ENCODE measurements around the gene GALR2.
"Not testable (repeated sequence)": the region's sequence is repeated elsewhere in the genome, so short reads cannot be mapped to it uniquely, and the experiment has no call there.

GALR2 gene

DNA sequence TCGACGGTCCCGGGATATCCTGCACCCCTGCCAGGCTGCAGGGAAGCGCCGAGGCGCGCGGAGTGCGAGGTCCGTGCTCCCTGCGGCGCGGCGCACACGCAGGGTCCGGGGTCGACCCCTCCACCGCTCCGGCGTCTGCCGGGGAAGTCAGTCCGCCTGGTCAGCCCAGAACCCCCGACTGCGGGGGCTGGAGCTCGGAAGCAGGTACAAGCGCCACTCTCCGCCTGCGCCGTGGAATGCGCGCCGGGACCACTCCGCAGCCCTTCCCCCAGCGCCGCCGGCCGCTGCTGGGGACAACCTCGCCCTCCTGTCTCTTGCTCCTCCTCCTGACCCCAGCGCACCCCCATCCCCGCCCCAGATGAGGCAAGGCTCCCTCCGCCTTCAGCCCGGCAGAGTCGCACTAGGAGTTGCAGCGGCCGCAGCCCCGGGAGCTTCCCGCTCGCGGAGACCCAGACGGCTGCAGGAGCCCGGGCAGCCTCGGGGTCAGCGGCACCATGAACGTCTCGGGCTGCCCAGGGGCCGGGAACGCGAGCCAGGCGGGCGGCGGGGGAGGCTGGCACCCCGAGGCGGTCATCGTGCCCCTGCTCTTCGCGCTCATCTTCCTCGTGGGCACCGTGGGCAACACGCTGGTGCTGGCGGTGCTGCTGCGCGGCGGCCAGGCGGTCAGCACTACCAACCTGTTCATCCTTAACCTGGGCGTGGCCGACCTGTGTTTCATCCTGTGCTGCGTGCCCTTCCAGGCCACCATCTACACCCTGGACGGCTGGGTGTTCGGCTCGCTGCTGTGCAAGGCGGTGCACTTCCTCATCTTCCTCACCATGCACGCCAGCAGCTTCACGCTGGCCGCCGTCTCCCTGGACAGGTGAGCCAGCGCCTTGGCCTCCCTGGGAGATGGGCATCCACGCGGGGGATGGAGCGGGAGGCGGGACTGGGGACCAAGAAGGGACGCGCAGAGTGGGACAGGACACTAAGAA lies at the start of gene GALR2:
TSS of gene GALR2 (plus strand) at position 392 of the 974 bp plus-strand sequence. CDS start at position 495, 103 bp downstream.
- DNase-seq, result no peak

- no peak for DNase-seq
Measured at GRCh38 chr17:76025294-76025693, 49.3 kb upstream of the GALR2 start.

GRCh38 chr17:76026714-76027158 lies 47.8 kb upstream of the GALR2 start:
- no peak for DNase-seq

DNA sequence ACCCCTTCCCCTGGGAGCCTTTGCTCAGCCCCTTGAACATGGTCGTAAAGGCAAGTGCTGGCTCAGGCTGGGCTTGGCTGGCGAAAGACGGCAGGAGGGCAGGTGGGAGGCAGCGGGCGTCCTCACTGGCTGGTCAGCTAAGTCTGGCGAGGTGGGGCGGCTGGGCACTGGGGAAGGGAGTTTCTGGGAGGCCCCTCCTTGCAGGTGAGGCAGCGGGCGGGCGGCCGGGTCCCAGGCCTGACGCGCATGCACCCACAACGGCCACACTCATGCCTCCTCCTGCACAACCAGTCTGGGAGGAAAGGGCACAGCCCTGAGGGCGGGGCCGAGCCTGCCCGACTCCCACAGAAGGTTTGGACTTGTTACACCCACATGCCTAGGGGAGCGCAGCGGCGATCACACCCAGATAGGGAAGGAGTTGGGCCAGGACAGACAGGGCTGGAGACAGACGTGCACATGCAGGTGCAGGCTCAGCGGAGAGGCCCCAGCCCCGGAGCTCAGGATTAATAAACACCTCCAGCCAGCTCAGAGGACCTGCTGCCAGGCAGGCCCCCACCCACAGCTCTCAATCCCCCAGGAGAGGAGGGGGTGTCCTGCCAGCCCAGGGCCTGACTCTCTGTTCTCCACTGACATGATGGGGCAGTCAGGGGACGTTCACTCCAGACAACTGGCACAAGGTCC lies 47.3 kb upstream of the GALR2 start, which contains the start of gene EVPL:
TSS of gene EVPL (minus strand) at position 148 of the 681 bp plus-strand sequence. CDS start at position 40, 108 bp downstream.
- no peak for DNase-seq

- no peak for DNase-seq
Measured at GRCh38 chr17:76032073-76032779, 42.4 kb upstream of the GALR2 start.

- no peak for DNase-seq
Measured at GRCh38 chr17:76032780-76033108, 41.8 kb upstream of the GALR2 start.

- no peak for DNase-seq
Measured at GRCh38 chr17:76033139-76033538, 41.4 kb upstream of the GALR2 start.

DNA sequence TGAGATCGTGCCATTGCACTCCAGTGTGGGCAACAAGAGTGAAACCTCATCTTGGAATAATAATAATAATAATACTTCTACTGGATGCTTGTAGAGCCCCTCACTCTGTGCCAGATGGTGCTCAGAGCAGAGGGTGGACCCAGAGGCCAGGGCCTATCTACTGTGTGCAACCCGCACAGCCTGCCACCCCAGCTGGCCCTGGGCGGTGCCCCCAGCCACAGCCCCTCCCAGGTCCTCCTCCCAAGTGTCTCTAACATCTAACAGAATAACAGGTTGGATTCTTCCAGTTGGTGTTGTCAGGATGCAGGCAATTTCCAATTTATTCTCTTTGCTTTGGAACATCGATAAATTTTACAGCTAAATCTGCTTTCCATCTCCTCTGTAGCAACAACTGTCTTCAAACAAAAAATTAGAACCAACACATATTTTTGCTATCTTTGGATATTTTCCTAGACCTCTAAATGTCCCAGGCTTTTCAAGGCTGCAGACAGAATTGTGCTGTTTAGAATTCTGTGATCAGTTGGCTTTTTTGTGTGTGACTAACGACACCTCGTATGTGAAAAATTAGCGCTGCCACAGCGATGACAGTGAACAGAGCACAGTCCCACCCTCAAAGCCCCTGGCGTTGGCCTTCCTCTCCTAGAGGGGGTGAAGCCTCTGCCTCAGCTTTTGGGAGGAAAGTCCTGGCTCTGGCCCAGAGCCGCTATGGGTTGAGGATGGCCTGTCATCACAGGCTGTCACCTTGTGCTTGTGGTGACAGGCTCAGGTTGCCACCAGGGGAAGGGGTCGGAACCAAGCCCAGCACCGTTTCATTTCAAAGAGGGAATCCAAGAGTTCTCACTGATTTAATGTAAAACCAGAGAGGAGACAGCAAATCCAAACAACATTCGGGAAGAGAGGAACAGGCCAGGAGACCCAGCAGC lies 39.9 kb upstream of the GALR2 start:
- DNase-seq, result no peak

- DNase-seq, result no peak
Measured at GRCh38 chr17:76036497-76037261, 37.9 kb upstream of the GALR2 start.

DNA sequence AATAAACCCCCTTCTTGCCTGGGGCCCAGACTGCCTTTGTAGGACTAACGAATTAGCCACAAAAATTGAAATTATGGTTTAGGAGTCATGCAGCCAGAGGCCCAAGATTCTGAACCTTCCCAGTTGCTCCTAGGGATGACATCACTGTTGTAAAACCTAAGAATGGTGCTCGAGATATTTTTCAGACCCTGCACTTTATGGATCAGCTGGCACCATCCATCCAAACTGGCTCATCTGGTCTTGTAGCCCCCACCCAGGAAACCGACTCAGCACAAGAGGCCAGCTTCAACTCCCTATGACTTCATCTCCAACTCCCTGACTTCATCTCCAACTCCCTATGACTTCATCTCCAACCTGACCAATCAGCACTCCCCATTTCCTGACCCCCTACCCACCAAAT lies 36.5 kb upstream of the GALR2 start:
- no peak for DNase-seq

DNA sequence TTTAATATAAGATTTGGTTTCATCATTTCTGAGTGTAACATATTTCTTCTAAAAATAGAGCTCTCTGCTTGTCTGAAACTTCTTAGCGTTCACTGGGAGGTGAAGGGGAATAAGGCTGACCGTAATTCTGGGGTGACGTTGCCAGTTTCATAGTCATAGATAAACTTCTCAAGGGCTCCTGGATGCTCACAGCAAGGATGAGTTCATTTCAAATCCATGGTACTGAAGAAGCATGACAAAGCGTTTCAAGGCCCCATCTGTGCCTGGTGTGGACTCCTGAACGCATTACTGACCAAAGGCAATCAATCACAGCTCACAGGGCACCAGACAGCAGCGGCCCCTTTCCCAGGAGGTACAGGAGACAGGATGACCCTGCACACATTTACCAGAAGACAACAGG lies 35.5 kb upstream of the GALR2 start:
- no peak for DNase-seq

DNA sequence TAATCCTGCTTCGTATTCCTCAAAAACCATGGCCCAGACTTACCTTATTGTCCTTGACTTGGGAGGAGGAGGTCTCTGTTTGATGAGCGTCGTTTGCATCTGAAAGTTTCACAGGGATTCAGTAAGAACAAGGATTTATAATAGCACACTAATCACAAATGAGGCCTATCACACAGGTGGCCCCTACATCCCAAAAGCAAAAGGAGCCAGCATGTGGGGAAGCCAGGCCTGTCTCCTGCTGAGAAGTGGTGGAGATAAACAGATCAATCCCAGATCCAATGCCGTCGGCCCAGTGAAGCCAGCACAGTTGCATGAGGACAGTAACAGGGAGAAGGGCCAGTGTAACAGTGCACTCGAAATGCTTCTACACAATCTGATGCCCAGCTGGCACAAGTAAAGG lies 34.2 kb upstream of the GALR2 start:
- DNase-seq, result no peak

DNA sequence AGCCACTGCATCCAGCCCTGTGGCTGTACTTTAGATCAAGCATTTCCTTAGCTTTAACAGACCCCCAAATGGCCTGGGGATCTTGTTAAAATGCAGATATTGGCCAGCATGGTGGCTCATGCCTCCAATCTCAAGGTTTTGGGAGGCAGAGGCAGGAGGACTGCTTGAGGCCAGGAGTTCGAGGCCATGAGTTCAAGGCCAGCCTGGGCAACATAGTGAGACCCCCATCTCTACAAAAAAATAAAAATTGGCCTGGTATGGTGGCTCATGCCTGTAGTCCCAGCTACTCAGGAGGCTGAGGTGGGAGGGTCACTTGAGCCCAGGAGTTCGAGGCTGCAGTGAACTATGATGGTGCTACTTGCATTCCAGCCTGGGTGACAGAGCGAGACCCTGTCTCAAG lies 31.7 kb upstream of the GALR2 start:
- DNase-seq, result not testable (repeated sequence)

DNA sequence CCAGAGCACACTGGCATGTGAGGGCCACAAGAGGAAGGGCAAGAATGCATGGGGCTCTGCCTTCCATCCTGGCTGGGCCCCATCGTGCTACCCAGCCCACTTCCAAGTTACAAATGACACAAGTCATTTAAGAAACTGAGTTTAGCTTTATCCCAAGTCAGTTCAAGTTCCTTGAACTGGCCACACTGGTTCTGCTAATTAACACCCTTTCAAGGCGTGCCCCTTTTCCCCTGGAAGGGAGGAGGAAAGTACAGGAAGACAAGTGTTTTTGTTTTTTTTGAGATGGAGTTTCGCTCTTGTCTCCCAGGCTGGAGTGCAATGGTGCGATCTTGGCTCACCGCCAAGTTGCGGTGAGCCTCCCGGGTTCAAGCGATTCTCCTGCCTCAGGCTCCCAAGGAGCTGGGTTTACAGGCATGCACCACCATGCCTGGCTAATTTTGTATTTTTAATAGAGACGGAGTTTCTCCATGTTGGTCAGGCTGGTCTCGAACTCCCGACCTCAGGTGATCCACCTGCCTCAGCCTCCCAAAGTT lies 30.0 kb upstream of the GALR2 start:
- not testable (repeated sequence) for DNase-seq

GRCh38 chr17:76046064-76046463 lies 28.5 kb upstream of the GALR2 start:
- DNase-seq, result no peak

DNA sequence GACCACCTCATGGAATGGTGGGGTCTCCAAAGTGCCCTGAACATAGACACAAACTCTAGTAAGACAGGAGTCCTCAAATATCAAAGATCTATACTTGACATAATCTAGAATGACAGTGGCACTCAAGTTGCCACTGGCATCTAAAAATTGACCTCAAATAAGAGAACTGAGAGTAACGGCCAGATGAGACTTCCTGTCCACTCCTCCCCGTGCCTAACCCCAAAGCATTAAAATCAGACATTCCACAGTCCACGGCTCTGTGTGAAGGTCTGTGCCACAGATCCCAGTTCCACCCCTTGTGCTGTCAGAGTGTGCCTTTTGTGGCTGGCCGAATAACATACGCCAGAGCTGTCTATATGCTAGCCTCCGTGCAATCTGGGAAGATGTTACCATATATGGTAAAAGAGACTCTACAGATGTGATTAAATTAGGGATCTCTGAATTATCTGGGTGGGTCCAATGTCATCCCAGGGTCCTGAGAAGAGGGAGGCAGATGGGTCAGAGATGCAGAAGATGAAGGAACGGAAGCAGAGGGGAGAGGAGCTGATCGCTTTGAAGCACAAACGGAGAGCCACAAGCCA lies 26.5 kb upstream of the GALR2 start:
- no peak for DNase-seq

DNA sequence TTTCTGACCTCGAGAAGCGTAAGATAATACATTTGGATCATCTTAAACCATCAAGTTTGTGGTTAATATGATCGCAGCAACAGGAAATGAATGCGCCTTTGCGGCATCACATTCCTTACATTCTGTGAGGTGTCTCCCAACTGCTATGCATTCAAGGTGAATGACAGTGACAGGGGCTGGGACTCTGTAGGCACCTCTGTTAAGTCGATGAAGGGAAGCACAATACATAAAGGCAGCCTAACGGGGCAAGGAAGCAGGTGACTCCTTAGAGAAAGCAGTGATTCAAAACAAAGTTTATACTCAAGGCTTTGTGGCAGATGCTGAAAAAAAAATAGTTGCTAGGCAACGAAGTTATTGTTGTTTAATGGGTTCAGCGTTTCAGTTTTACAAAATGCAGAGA lies 25.9 kb upstream of the GALR2 start:
- DNase-seq, result no peak

- no peak for DNase-seq
Measured at GRCh38 chr17:76049239-76049638, 25.3 kb upstream of the GALR2 start.

DNA sequence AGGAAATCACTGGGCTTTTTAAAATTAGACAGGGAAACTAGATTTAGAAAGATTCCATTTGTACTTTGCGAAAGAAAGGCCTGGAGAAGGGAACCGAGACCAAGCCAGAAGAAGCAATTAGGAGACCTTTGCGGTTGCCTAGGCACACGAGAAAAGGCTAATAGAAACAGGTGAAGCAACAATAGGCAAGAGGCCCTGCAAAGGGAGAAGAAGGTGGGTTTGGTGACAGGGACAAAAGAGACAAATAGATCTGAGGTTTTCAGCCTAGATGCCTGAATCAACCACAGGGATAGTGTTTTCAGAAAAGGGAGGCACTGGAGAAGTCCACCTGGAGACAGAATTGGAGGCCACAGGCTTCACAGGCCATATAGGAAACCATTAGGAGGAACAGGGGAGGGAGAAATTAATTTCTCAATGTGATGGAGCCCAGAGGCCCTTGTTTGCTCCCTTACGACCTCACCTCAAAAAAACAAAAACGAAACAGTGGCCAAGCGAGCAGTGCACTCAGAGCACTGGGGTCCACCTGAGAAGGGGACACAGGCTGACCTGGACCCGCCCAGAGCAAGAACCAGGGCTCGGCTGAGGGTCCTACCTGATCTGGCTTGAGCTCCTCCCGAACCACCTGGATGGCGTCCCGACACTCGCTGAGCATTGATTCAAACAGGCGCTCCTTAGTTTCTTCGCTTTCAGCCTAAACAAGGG lies 24.6 kb upstream of the GALR2 start:
- no peak for DNase-seq

Data from NK-92 treated with Interleukin-12 subunit alpha and Interleukin-12 subunit beta, amount 100 ng/mL, for 24 hours (cell line).